Measurements from ENCODE around the gene RANBP1.

- TF ChIP-seq, protein P1, sequence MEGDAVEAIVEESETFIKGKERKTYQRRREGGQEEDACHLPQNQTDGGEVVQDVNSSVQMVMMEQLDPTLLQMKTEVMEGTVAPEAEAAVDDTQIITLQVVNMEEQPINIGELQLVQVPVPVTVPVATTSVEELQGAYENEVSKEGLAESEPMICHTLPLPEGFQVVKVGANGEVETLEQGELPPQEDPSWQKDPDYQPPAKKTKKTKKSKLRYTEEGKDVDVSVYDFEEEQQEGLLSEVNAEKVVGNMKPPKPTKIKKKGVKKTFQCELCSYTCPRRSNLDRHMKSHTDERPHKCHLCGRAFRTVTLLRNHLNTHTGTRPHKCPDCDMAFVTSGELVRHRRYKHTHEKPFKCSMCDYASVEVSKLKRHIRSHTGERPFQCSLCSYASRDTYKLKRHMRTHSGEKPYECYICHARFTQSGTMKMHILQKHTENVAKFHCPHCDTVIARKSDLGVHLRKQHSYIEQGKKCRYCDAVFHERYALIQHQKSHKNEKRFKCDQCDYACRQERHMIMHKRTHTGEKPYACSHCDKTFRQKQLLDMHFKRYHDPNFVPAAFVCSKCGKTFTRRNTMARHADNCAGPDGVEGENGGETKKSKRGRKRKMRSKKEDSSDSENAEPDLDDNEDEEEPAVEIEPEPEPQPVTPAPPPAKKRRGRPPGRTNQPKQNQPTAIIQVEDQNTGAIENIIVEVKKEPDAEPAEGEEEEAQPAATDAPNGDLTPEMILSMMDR (IDR thresholded peaks at IDR 0.05): no peak
- TF ChIP-seq EP300 (IDR thresholded peaks at IDR 0.05) (no peak), POLR2A (IDR thresholded peaks at IDR 0.05; ENCODE audit: low read depth) (no peak), POLR2AphosphoS5 (IDR thresholded peaks at IDR 0.05) (no peak)
Observed at GRCh38 chr22:20066617-20067383, 49.1 kb upstream of the RANBP1 start.
